ENCODE measurements around the gene DSCAML1. TPM values are rescaled to one million over a fixed set of nuclear protein-coding genes. Genes with fewer than 3 reads are reported as not detected.

The DSCAML1 gene
- total and polyA plus RNA-seq, 5 donors from 2014 or later, result 0.08 to 1.6 (median 0.30) TPM; not detected in 1

- peaks cover 10% of the 10 kb centered on the region for H3K27me3 Mint-ChIP-seq
- Histone ChIP-seq H3K36me3 (ENCODE audit: control insufficient read depth, insufficient read depth, low read length) (no peaks in the 10 kb centered on the region), H3K4me3 (ENCODE audit: low read depth, low read length) (no peak overlapping the region), H3K9me3 (ENCODE audit: control insufficient read depth in 2 of 2, low read length in 2 of 2) (no peaks in the 10 kb centered on the region), H3K4me1 (ENCODE audit: control insufficient read depth, insufficient read depth, low read length, poor library complexity, severe bottlenecking) (no peaks in the 10 kb centered on the region), H3K27ac (ENCODE audit: insufficient read depth, low read length, poor library complexity, severe bottlenecking) (no peak overlapping the region), H3K27me3 (ENCODE audit: control insufficient read depth, insufficient read depth, low read length) (no peaks in the 10 kb centered on the region)
- peaks cover 0 to 2% (median 0%) of the 10 kb centered on the region in 7 donors for H3K9me3 Mint-ChIP-seq
- peaks cover 0 to 3% (median 0%) of the 10 kb centered on the region in 4 donors for H3K4me1 Mint-ChIP-seq
- no peak for DNase-seq
- H3K27ac Mint-ChIP-seq, result no peak overlapping the region
- no peaks in the 10 kb centered on the region for H3K36me3 Mint-ChIP-seq
- no peak overlapping the region for H3K4me3 Mint-ChIP-seq
- no peak for ATAC-seq (ENCODE audit: low read depth in 2 of 2)
Observed at GRCh38 chr11:117634756-117635603, 162.0 kb downstream of the DSCAML1 start.

- Mint-ChIP-seq H3K4me3 (no peak overlapping the region), H3K36me3 (peaks cover 3% of the 10 kb centered on the region), H3K27me3 (peaks cover 10% of the 10 kb centered on the region), H3K27ac (no peak overlapping the region), H3K4me1 (peaks cover 0 to 3% (median 0%) of the 10 kb centered on the region in 4 donors), H3K9me3 (peaks cover 0 to 2% (median 0%) of the 10 kb centered on the region in 7 donors)
- ATAC-seq (ENCODE audit: low read depth in 2 of 2) (no peak), DNase-seq (no peak)
- no peaks in the 10 kb centered on the region for H3K27me3 ChIP-seq (ENCODE audit: control insufficient read depth, insufficient read depth, low read length)
- no peak overlapping the region for H3K4me3 ChIP-seq (ENCODE audit: low read depth, low read length)
- H3K4me1 ChIP-seq (ENCODE audit: control insufficient read depth, insufficient read depth, low read length, poor library complexity, severe bottlenecking), result no peaks in the 10 kb centered on the region
- H3K9me3 ChIP-seq (ENCODE audit: control insufficient read depth in 2 of 2, low read length in 2 of 2), result no peaks in the 10 kb centered on the region
- no peak overlapping the region for H3K27ac ChIP-seq (ENCODE audit: insufficient read depth, low read length, poor library complexity, severe bottlenecking)
- H3K36me3 ChIP-seq (ENCODE audit: control insufficient read depth, insufficient read depth, low read length), result no peaks in the 10 kb centered on the region
Observed at GRCh38 chr11:117633976-117634755, 162.8 kb downstream of the DSCAML1 start.

- Histone ChIP-seq H3K4me1 (ENCODE audit: control insufficient read depth, insufficient read depth, low read length, poor library complexity, severe bottlenecking) (no peaks in the 10 kb centered on the region), H3K36me3 (ENCODE audit: control insufficient read depth, insufficient read depth, low read length) (no peaks in the 10 kb centered on the region), H3K27ac (ENCODE audit: insufficient read depth, low read length, poor library complexity, severe bottlenecking) (no peak overlapping the region), H3K9me3 (ENCODE audit: control insufficient read depth in 2 of 2, low read length in 2 of 2) (no peaks in the 10 kb centered on the region), H3K4me3 (ENCODE audit: low read depth, low read length) (no peak overlapping the region), H3K27me3 (ENCODE audit: control insufficient read depth, insufficient read depth, low read length) (no peaks in the 10 kb centered on the region)
- DNase-seq (no peak), ATAC-seq (ENCODE audit: low read depth in 2 of 2) (no peak)
- H3K36me3 Mint-ChIP-seq, result peaks cover 3% of the 10 kb centered on the region
- peaks cover 0 to 2% (median 0%) of the 10 kb centered on the region in 7 donors for H3K9me3 Mint-ChIP-seq
- peaks cover 10% of the 10 kb centered on the region for H3K27me3 Mint-ChIP-seq
- H3K27ac Mint-ChIP-seq, result no peak overlapping the region
- H3K4me1 Mint-ChIP-seq, result peaks cover 0 to 3% (median 0%) of the 10 kb centered on the region in 4 donors
- no peak overlapping the region for H3K4me3 Mint-ChIP-seq
Observed at GRCh38 chr11:117633186-117633754, 163.7 kb downstream of the DSCAML1 start.

- ATAC-seq (ENCODE audit: low read depth in 2 of 2), result no peak
Observed at GRCh38 chr11:117632306-117632705, 164.7 kb downstream of the DSCAML1 start.

GRCh38 chr11:117631336-117632140 lies 165.5 kb downstream of the DSCAML1 start:
- Histone ChIP-seq H3K9me3 (ENCODE audit: control insufficient read depth in 2 of 2, low read length in 2 of 2) (no peaks in the 10 kb centered on the region), H3K36me3 (ENCODE audit: control insufficient read depth, insufficient read depth, low read length) (no peaks in the 10 kb centered on the region), H3K4me1 (ENCODE audit: control insufficient read depth, insufficient read depth, low read length, poor library complexity, severe bottlenecking) (no peaks in the 10 kb centered on the region), H3K4me3 (ENCODE audit: low read depth, low read length) (no peak overlapping the region), H3K27me3 (ENCODE audit: control insufficient read depth, insufficient read depth, low read length) (no peaks in the 10 kb centered on the region), H3K27ac (ENCODE audit: insufficient read depth, low read length, poor library complexity, severe bottlenecking) (no peak overlapping the region)
- Mint-ChIP-seq H3K27me3 (peaks cover 4% of the 10 kb centered on the region), H3K36me3 (peaks cover 3% of the 10 kb centered on the region), H3K27ac (no peak overlapping the region), H3K4me3 (no peak overlapping the region), H3K9me3 (peaks cover 0 to 1% (median 0%) of the 10 kb centered on the region in 7 donors), H3K4me1 (peaks cover 0 to 3% (median 0%) of the 10 kb centered on the region in 4 donors)
- DNase-seq (no peak), ATAC-seq (ENCODE audit: low read depth in 2 of 2) (no peak)

More at GRCh38 chr11:117632306-117632705, 164.7 kb downstream of the DSCAML1 start:
- Mint-ChIP-seq H3K4me3 (no peak overlapping the region), H3K9me3 (peaks cover 0 to 1% (median 0%) of the 10 kb centered on the region in 7 donors), H3K27me3 (peaks cover 4% of the 10 kb centered on the region), H3K27ac (no peak overlapping the region), H3K36me3 (peaks cover 3% of the 10 kb centered on the region), H3K4me1 (peaks cover 0 to 3% (median 0%) of the 10 kb centered on the region in 4 donors)
- no peak overlapping the region for H3K27ac ChIP-seq (ENCODE audit: insufficient read depth, low read length, poor library complexity, severe bottlenecking)
- no peaks in the 10 kb centered on the region for H3K36me3 ChIP-seq (ENCODE audit: control insufficient read depth, insufficient read depth, low read length)
- no peaks in the 10 kb centered on the region for H3K27me3 ChIP-seq (ENCODE audit: control insufficient read depth, insufficient read depth, low read length)
- no peaks in the 10 kb centered on the region for H3K4me1 ChIP-seq (ENCODE audit: control insufficient read depth, insufficient read depth, low read length, poor library complexity, severe bottlenecking)
- no peak overlapping the region for H3K4me3 ChIP-seq (ENCODE audit: low read depth, low read length)
- H3K9me3 ChIP-seq (ENCODE audit: control insufficient read depth in 2 of 2, low read length in 2 of 2), result no peaks in the 10 kb centered on the region
- no peak for DNase-seq

- Histone ChIP-seq H3K9me3 (ENCODE audit: control insufficient read depth in 2 of 2, low read length in 2 of 2) (no peaks in the 10 kb centered on the region), H3K27ac (ENCODE audit: insufficient read depth, low read length, poor library complexity, severe bottlenecking) (no peak overlapping the region), H3K27me3 (ENCODE audit: control insufficient read depth, insufficient read depth, low read length) (no peaks in the 10 kb centered on the region), H3K4me1 (ENCODE audit: control insufficient read depth, insufficient read depth, low read length, poor library complexity, severe bottlenecking) (no peaks in the 10 kb centered on the region), H3K36me3 (ENCODE audit: control insufficient read depth, insufficient read depth, low read length) (no peaks in the 10 kb centered on the region), H3K4me3 (ENCODE audit: low read depth, low read length) (no peak overlapping the region)
- H3K9me3 Mint-ChIP-seq, result no peaks in the 10 kb centered on the region
- peaks cover 3% of the 10 kb centered on the region for H3K36me3 Mint-ChIP-seq
- H3K27me3 Mint-ChIP-seq, result peaks cover 4% of the 10 kb centered on the region
- no peak overlapping the region for H3K27ac Mint-ChIP-seq
- DNase-seq (no peak), ATAC-seq (ENCODE audit: low read depth in 2 of 2) (no peak)
- no peaks in the 10 kb centered on the region for H3K4me1 Mint-ChIP-seq
- H3K4me3 Mint-ChIP-seq, result no peak overlapping the region
Observed at GRCh38 chr11:117629891-117630538, 167.0 kb downstream of the DSCAML1 start.

GRCh38 chr11:117629146-117629545 lies 167.9 kb downstream of the DSCAML1 start:
- H3K27me3 Mint-ChIP-seq, result peaks cover 5% of the 10 kb centered on the region
- no peaks in the 10 kb centered on the region for H3K9me3 Mint-ChIP-seq
- H3K4me3 Mint-ChIP-seq, result no peak overlapping the region
- Histone ChIP-seq H3K4me3 (ENCODE audit: low read depth, low read length) (no peak overlapping the region), H3K4me1 (ENCODE audit: control insufficient read depth, insufficient read depth, low read length, poor library complexity, severe bottlenecking) (no peaks in the 10 kb centered on the region), H3K9me3 (ENCODE audit: control insufficient read depth in 2 of 2, low read length in 2 of 2) (no peaks in the 10 kb centered on the region), H3K36me3 (ENCODE audit: control insufficient read depth, insufficient read depth, low read length) (no peaks in the 10 kb centered on the region), H3K27ac (ENCODE audit: insufficient read depth, low read length, poor library complexity, severe bottlenecking) (no peak overlapping the region), H3K27me3 (ENCODE audit: control insufficient read depth, insufficient read depth, low read length) (no peaks in the 10 kb centered on the region)
- DNase-seq (no peak), ATAC-seq (ENCODE audit: low read depth in 2 of 2) (no peak)
- no peaks in the 10 kb centered on the region for H3K4me1 Mint-ChIP-seq
- H3K27ac Mint-ChIP-seq, result no peak overlapping the region
- peaks cover 3% of the 10 kb centered on the region for H3K36me3 Mint-ChIP-seq
